Measurements from ENCODE around the gene LASP1. TPM values are rescaled to one million over a fixed set of nuclear protein-coding genes. Genes with fewer than 3 reads are reported as not detected.

LASP1 gene
- total RNA-seq, 1 experiment from 2014 or later = 68.1 TPM

GRCh38 chr17:38875477-38876075 lies 5.7 kb downstream of the LASP1 start:
- Mint-ChIP-seq H3K4me1 (ENCODE audit: insufficient read depth, unreplicated experiment) (peaks cover 43% of the 10 kb centered on the region), H3K27ac (ENCODE audit: low read depth, unreplicated experiment) (peak overlapping the region; percentile 49), H3K4me3 (ENCODE audit: unreplicated experiment) (no peak overlapping the region), H3K27me3 (ENCODE audit: insufficient read depth, unreplicated experiment) (no peaks in the 10 kb centered on the region), H3K36me3 (ENCODE audit: insufficient read depth, unreplicated experiment) (peaks cover 17% of the 10 kb centered on the region), H3K9me3 (ENCODE audit: unreplicated experiment) (no peaks in the 10 kb centered on the region)
- POLR2A ChIA-PET = no interaction called here
- no peak for DNase-seq (ENCODE audit: unreplicated experiment)
- intact Hi-C loops (cut with micrococcal nuclease) = no loop called here
- CTCF ChIA-PET = no interaction called here
- no TSS peak for BruUV-seq (replicated peaks)
- no peak for TF ChIP-seq CTCF (IDR thresholded peaks at IDR 0.05; ENCODE audit: unreplicated experiment)

- H3K4me1 Mint-ChIP-seq (ENCODE audit: insufficient read depth, unreplicated experiment) = peaks cover 39% of the 10 kb centered on the region
- DNase-seq (ENCODE audit: unreplicated experiment) = no peak
- no peaks in the 10 kb centered on the region for H3K27me3 Mint-ChIP-seq (ENCODE audit: insufficient read depth, unreplicated experiment)
- peaks cover 25% of the 10 kb centered on the region for H3K36me3 Mint-ChIP-seq (ENCODE audit: insufficient read depth, unreplicated experiment)
- no TSS peak for BruUV-seq (replicated peaks)
- H3K4me3 Mint-ChIP-seq (ENCODE audit: unreplicated experiment) = no peak overlapping the region
- CTCF ChIA-PET = interaction anchor here (0.7 kb wide), 1 partner anchor 271 kb away, joined by 3 read pairs; no protein-coding TSS in a partner anchor
- intact Hi-C loops (cut with micrococcal nuclease) = no loop called here
- TF ChIP-seq CTCF (IDR thresholded peaks at IDR 0.05; ENCODE audit: unreplicated experiment) = no peak
- H3K27ac Mint-ChIP-seq (ENCODE audit: low read depth, unreplicated experiment) = peak overlapping the region; percentile 16
- POLR2A ChIA-PET = interaction anchor here (1.2 kb wide), 1 partner anchor 8 kb away, joined by 4 read pairs; the partner anchor contains the start of gene LASP1
- H3K9me3 Mint-ChIP-seq (ENCODE audit: unreplicated experiment) = no peaks in the 10 kb centered on the region
Observed at GRCh38 chr17:38877130-38877851, 7.4 kb downstream of the LASP1 start.

GRCh38 chr17:38879878-38880665 lies 10.2 kb downstream of the LASP1 start:
- BruUV-seq (replicated peaks) = no TSS peak
- intact Hi-C loops (cut with micrococcal nuclease) = no loop called here
- peak; percentile 75 for DNase-seq (ENCODE audit: unreplicated experiment)
- peaks cover 36% of the 10 kb centered on the region for H3K36me3 Mint-ChIP-seq (ENCODE audit: insufficient read depth, unreplicated experiment)
- H3K27me3 Mint-ChIP-seq (ENCODE audit: insufficient read depth, unreplicated experiment) = no peaks in the 10 kb centered on the region
- ChIA-PET POLR2A (interaction anchor here (0.7 to 1.5 kb wide), 5 partner anchors 9 to 183 kb away, joined by 3 to 5 read pairs (median 4); partner anchors contain the start of genes CWC25 and LASP1), CTCF (interaction anchor here (0.6 to 1.3 kb wide), 2 partner anchors 8 to 125 kb away, joined by 4 to 5 read pairs; no protein-coding TSS in a partner anchor)
- H3K27ac Mint-ChIP-seq (ENCODE audit: low read depth, unreplicated experiment) = peak overlapping the region; percentile 77
- no peak for TF ChIP-seq CTCF (IDR thresholded peaks at IDR 0.05; ENCODE audit: unreplicated experiment)
- peaks cover 29% of the 10 kb centered on the region for H3K4me1 Mint-ChIP-seq (ENCODE audit: insufficient read depth, unreplicated experiment)
- H3K4me3 Mint-ChIP-seq (ENCODE audit: unreplicated experiment) = peak overlapping the region; percentile 40
- H3K9me3 Mint-ChIP-seq (ENCODE audit: unreplicated experiment) = no peaks in the 10 kb centered on the region

All from MCF 10A (cell line).